KBM-7 (cell line): ENCODE data around the gene LENG9.

Experiments used
- DNase-seq: peaks from one replicate; pipeline ENCODE4 v3.0.0-alpha.2; 2015
- in situ Hi-C: fragments of 300-500 bp; cut with MboI; formaldehyde crosslinking; loops from 2 replicates; pipeline ENCODE4 v1.14.3; 2020; ENCODE audit warnings: low sequenced_read_pairs, low pct_unique_long_range_greater_than_20kb, mixed read lengths

The LENG9 gene

GRCh38 chr19:54416695-54417491 lies 46.7 kb downstream of the LENG9 start:
- in situ Hi-C loops = no loop called here
- no peak for DNase-seq

GRCh38 chr19:54415901-54416673 lies 47.5 kb downstream of the LENG9 start:
- in situ Hi-C loops = no loop called here
- DNase-seq = no peak

DNA sequence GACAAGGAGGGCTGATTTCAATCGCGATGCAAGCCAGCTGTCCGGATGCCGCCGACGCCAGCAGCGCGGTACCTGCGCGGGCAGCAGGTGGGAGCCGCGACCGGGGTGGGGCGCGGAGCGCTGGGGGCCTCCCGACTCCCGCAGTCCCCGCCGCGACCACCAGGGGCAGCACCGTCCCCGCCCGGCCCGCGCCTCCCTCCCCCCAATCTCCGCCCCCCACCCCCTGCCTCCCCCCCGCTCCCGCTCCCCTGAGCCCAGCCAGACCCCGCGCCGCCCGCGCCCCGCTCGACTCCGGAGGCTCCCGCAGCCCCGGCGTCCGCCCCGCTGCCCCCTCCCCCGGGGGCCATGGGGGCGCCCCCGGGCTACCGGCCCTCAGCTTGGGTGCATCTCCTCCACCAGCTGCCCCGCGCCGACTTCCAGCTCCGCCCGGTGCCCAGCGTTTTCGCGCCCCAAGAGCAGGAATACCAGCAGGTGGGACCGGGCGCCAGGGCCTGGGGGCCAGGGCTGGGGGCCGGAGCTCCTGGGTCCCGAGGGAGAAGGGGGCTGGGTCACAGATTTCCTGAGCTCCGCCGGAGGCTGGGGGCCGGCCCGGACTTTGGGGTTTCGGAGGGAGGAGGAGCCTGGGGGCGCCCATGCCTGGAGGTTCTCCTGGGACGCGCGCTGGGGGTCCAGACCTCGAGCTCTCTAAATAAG lies 48.2 kb downstream of the LENG9 start, which contains the start of gene TTYH1:
Gene TTYH1, plus strand, starts transcription at position 257 of the 693 bp plus-strand sequence. Its CDS starts 89 bp downstream, at position 346.
- in situ Hi-C loops = no loop called here
- DNase-seq = no peak

DNA sequence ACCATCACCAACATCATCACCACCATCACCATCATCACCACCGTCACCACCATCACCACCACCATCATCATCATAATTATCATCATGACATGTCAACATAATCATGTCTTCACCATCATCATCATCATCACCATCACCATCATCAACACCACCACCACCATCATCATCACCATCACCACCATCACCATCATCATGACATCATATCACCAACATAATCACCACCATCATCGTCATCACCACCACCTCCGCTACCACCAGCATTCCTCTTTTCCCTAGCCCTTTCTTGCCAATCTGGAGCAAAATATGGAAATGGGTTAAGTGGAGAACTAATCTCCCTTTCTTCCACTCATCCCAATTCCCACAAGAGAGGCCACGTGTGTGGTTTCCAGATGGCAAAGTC lies 49.4 kb downstream of the LENG9 start:
- in situ Hi-C loops = no loop called here
- no peak for DNase-seq

DNA sequence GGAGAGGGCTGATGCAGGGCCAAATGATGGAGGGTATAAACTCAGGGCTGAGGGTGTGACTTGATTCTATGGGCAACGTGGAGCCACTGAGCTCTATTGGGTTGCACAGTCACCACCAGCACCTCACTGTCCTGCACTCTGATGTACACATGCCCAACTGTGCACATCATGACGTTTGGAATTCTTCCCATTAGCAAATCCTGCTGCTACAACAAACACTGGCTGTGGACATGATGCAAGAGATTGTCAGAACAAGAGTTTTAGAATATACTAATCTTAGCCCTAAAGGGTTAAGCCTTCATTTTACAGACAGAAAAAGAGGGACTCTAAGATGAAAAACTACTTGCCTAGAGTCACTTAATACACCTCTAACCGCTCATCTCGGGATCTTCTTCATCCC lies 50.7 kb downstream of the LENG9 start:
- in situ Hi-C loops = no loop called here
- no peak for DNase-seq
